ENCODE measurements around the gene CDC42BPA.

The CDC42BPA gene

GRCh38 chr1:226995365-226996332, 322.6 kb downstream of the CDC42BPA start:
- no peaks in the 10 kb centered on the region for H3K27me3 ChIP-seq (ENCODE audit: control insufficient read depth, insufficient read depth, low read length)
- no peaks in the 10 kb centered on the region; the same call in 1 of the 2 replicates for H3K36me3 ChIP-seq (ENCODE audit: control insufficient read depth, insufficient read depth, low read length)
- no CpG with 5 or more reads among the region's 13 CpGs for WGBS (ENCODE audit: insufficient coverage, insufficient read length)
- no peak overlapping the region for H3K27ac ChIP-seq (ENCODE audit: low read length)
- H3K4me3 ChIP-seq (ENCODE audit: low read length) = no peak overlapping the region
- DNase-seq (ENCODE audit: low read depth, low spot score) = no peak
- no peaks in the 10 kb centered on the region for H3K4me1 ChIP-seq (ENCODE audit: control insufficient read depth, insufficient read depth, low read length)
- no peaks in the 10 kb centered on the region for H3K9me3 ChIP-seq (ENCODE audit: control insufficient read depth, insufficient read depth, low read length)

DNA sequence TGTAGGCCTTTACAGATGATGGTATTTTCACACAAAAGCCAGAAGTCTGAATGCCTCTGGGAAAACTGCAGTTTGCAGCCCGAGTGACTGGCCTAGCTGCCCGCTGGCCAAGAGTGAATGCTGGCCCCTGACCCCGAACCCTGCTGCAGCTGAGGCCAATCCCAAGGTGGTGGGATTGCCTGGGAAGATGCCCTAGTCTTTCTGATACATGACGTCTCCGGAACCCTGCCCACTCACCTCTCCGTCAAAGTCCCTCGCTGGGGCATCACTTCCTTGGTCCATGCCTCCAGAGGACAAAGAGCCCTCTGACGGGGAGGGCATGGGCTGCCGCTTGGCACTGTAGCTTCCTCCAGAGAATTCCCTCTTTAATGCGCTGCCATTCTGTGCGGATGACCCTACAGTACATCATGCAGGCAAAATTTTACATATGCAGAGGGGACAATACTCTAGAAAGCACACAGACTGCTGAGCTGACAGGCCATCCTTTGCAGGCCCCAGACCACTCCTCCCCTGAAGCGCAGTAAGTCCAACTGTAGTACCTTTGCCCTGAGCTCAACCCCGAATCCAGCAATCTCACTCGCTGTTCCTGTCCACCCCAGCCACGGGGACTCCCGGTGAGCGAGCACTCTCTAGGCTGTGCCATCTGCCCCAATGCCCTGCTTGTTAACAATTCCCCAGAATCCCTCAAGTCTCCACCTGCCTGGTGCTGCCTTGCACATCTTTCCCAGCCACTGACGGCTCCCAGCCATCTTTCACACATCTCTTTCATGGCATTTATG, 323.5 kb downstream of the CDC42BPA start:
- H3K4me3 ChIP-seq (ENCODE audit: low read length) = no peak overlapping the region
- H3K9me3 ChIP-seq (ENCODE audit: control insufficient read depth, insufficient read depth, low read length) = no peaks in the 10 kb centered on the region
- H3K27me3 ChIP-seq (ENCODE audit: control insufficient read depth, insufficient read depth, low read length) = no peaks in the 10 kb centered on the region
- H3K27ac ChIP-seq (ENCODE audit: low read length) = no peak overlapping the region
- WGBS (ENCODE audit: insufficient coverage, insufficient read length) = no CpG with 5 or more reads among the region's 18 CpGs
- H3K36me3 ChIP-seq (ENCODE audit: control insufficient read depth, insufficient read depth, low read length) = no peaks in the 10 kb centered on the region; the same call in 1 of the 2 replicates
- H3K4me1 ChIP-seq (ENCODE audit: control insufficient read depth, insufficient read depth, low read length) = no peaks in the 10 kb centered on the region
- DNase-seq (ENCODE audit: low read depth, low spot score) = no peak

DNA sequence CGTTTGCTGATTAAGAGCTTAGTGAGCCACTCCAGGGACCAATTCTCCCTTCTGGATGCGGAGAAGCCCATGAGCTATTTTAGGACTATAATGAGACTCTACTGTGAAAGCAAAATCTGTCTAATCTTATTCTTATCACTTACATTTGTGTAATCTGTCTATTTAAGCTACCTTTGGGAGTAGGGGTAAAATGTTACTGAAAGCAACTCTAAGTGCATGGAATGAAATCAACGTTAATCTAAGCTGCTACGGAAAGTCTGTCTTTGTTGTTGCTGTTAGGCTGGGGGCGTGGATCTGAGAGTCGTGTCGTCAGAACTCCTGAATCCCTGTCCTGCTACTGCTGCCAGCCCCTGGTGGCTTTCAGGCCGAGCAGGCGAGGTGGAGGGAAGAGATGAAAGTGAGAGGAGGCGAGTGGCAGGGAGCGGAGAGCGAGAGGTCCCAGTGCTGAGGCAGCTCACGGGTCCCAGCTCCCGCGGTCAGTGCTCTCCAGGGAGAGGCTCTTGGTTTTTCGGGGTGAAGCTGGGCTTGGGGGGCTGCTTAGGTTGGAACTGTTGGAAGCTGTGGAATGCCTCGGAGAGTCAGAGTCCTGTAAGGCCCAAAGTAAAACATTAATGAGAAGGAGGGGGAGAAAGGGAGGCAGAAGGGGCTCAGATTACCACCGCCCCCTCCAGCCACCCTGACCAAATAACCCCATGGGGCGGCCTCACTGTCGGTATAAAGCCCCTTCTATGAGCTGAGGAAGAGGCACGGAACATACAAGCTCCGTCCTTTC, 324.3 kb downstream of the CDC42BPA start:
- Histone ChIP-seq H3K9me3 (ENCODE audit: control insufficient read depth, insufficient read depth, low read length) (no peaks in the 10 kb centered on the region), H3K4me1 (ENCODE audit: control insufficient read depth, insufficient read depth, low read length) (no peaks in the 10 kb centered on the region), H3K4me3 (ENCODE audit: low read length) (no peak overlapping the region), H3K27ac (ENCODE audit: low read length) (no peak overlapping the region), H3K27me3 (ENCODE audit: control insufficient read depth, insufficient read depth, low read length) (no peaks in the 10 kb centered on the region), H3K36me3 (ENCODE audit: control insufficient read depth, insufficient read depth, low read length) (no peaks in the 10 kb centered on the region; the same call in none of the 2 replicates)
- no peak for DNase-seq (ENCODE audit: low read depth, low spot score)
- WGBS (ENCODE audit: insufficient coverage, insufficient read length) = no CpG with 5 or more reads among the region's 22 CpGs

DNA sequence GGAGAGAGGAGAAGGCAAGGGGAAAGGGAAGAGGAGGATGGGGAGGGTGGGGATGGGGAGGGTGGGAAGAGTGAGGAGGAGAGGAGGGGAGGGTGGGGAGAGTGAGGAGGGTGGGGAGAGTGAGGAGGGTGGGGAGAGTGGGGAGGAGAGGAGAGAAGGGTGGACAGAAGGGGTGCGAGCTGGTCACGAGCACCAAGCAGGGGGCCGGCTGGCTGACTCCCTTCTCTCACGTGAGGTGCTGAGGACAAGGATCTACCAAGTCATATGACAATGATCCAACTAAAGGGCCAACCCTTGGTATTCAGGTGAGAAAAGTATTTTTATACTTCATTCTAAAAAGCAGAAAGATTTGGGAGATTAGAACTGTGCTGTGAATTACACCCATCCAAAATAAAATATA, 326.4 kb downstream of the CDC42BPA start:
- Histone ChIP-seq H3K36me3 (ENCODE audit: control insufficient read depth, insufficient read depth, low read length) (peaks cover 3% of the 10 kb centered on the region), H3K4me1 (ENCODE audit: control insufficient read depth, insufficient read depth, low read length) (no peaks in the 10 kb centered on the region), H3K4me3 (ENCODE audit: low read length) (no peak overlapping the region), H3K27me3 (ENCODE audit: control insufficient read depth, insufficient read depth, low read length) (no peaks in the 10 kb centered on the region), H3K9me3 (ENCODE audit: control insufficient read depth, insufficient read depth, low read length) (no peaks in the 10 kb centered on the region), H3K27ac (ENCODE audit: low read length) (no peak overlapping the region)
- no CpG with 5 or more reads among the region's 4 CpGs for WGBS (ENCODE audit: insufficient coverage, insufficient read length)
- DNase-seq (ENCODE audit: low read depth, low spot score) = no peak

DNA sequence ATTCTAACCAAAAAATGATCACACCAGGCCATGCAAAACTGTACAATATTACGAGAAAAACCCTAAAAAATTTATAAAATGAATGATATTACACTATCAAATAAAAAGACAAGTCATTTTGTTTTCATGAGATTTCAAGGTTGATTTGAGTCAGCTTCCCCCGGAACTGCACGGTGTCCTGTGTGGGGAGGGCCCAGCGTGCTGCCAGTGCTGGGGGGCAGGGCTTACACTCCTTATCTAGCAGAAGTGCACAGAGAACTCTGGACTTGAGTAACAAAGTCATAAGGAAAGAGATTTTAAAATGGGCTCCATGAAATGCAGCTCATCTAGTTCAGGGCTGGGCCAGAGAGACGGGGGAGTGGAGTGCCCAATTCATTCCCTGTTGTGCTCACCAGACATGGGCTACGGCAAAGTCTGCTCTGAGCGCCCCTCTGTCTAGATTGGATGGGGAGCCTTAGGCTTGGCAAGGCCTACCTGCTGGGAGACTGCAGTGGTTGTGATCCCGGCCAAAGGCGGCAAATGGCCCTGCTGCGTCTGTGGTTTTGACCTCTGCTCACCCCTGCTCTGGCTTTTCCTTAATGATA, 328.1 kb downstream of the CDC42BPA start:
- no peak overlapping the region for H3K27ac ChIP-seq (ENCODE audit: low read length)
- no peaks in the 10 kb centered on the region for H3K4me1 ChIP-seq (ENCODE audit: control insufficient read depth, insufficient read depth, low read length)
- no CpG with 5 or more reads among the region's 10 CpGs for WGBS (ENCODE audit: insufficient coverage, insufficient read length)
- no peaks in the 10 kb centered on the region for H3K9me3 ChIP-seq (ENCODE audit: control insufficient read depth, insufficient read depth, low read length)
- H3K36me3 ChIP-seq (ENCODE audit: control insufficient read depth, insufficient read depth, low read length) = peaks cover 5% of the 10 kb centered on the region
- no peaks in the 10 kb centered on the region for H3K27me3 ChIP-seq (ENCODE audit: control insufficient read depth, insufficient read depth, low read length)
- no peak overlapping the region for H3K4me3 ChIP-seq (ENCODE audit: low read length)
- no peak for DNase-seq (ENCODE audit: low read depth, low spot score)

GRCh38 chr1:226989085-226989920, 329.0 kb downstream of the CDC42BPA start:
- H3K27me3 ChIP-seq (ENCODE audit: control insufficient read depth, insufficient read depth, low read length) = no peaks in the 10 kb centered on the region
- H3K36me3 ChIP-seq (ENCODE audit: control insufficient read depth, insufficient read depth, low read length) = peaks cover 5% of the 10 kb centered on the region
- H3K4me3 ChIP-seq (ENCODE audit: low read length) = no peak overlapping the region
- H3K4me1 ChIP-seq (ENCODE audit: control insufficient read depth, insufficient read depth, low read length) = no peaks in the 10 kb centered on the region
- H3K27ac ChIP-seq (ENCODE audit: low read length) = no peak overlapping the region
- no peaks in the 10 kb centered on the region for H3K9me3 ChIP-seq (ENCODE audit: control insufficient read depth, insufficient read depth, low read length)
- no peak for DNase-seq (ENCODE audit: low read depth, low spot score)
- no CpG with 5 or more reads among the region's 12 CpGs for WGBS (ENCODE audit: insufficient coverage, insufficient read length)

DNA sequence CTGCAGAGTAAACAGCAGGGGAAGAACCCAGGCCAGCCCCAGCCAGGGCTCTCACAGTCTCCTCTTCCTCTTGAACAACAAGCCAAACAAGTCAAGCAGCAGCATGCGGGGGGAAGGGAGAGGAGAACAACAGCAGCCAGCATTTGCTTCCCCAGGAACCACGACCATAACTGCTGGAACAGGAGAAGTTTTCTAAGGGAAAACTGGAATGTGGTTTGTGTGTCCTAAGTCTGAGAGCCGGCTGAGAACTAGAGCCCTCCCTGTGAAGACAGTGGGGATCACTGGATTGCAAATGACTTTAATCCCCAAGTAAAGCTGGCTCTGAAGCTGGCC, 330.0 kb downstream of the CDC42BPA start:
- no peak overlapping the region for H3K27ac ChIP-seq (ENCODE audit: low read length)
- no peaks in the 10 kb centered on the region for H3K9me3 ChIP-seq (ENCODE audit: control insufficient read depth, insufficient read depth, low read length)
- H3K4me1 ChIP-seq (ENCODE audit: control insufficient read depth, insufficient read depth, low read length) = no peaks in the 10 kb centered on the region
- no CpG with 5 or more reads among the region's 3 CpGs for WGBS (ENCODE audit: insufficient coverage, insufficient read length)
- H3K4me3 ChIP-seq (ENCODE audit: low read length) = no peak overlapping the region
- DNase-seq (ENCODE audit: low read depth, low spot score) = no peak
- H3K36me3 ChIP-seq (ENCODE audit: control insufficient read depth, insufficient read depth, low read length) = peaks cover 7% of the 10 kb centered on the region
- H3K27me3 ChIP-seq (ENCODE audit: control insufficient read depth, insufficient read depth, low read length) = no peaks in the 10 kb centered on the region

GRCh38 chr1:226987623-226988333, 330.5 kb downstream of the CDC42BPA start:
- peaks cover 9% of the 10 kb centered on the region for H3K36me3 ChIP-seq (ENCODE audit: control insufficient read depth, insufficient read depth, low read length)
- no peak for DNase-seq (ENCODE audit: low read depth, low spot score)
- H3K4me3 ChIP-seq (ENCODE audit: low read length) = no peak overlapping the region
- H3K4me1 ChIP-seq (ENCODE audit: control insufficient read depth, insufficient read depth, low read length) = no peaks in the 10 kb centered on the region
- no peak overlapping the region for H3K27ac ChIP-seq (ENCODE audit: low read length)
- no peaks in the 10 kb centered on the region for H3K27me3 ChIP-seq (ENCODE audit: control insufficient read depth, insufficient read depth, low read length)
- WGBS (ENCODE audit: insufficient coverage, insufficient read length) = no CpG with 5 or more reads among the region's 16 CpGs
- H3K9me3 ChIP-seq (ENCODE audit: control insufficient read depth, insufficient read depth, low read length) = no peaks in the 10 kb centered on the region

DNA sequence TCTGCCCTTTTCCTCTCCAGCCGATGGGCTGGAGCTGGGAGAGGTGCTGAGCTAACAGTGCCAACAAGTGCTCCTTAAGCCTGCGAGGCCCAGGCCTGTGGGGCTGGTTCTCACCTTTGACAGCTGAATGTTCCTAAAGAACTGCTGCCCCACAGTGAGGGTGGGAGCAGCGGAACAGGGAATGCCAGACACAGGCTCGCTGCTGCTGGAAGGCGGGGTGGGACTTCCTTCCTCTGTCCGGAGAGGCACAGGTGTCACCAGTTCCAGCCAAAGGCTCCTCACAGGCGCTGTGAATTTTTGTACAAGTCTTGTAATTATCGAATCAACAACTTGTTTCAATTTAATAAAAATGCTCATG, 331.1 kb downstream of the CDC42BPA start:
- peaks cover 9% of the 10 kb centered on the region for H3K36me3 ChIP-seq (ENCODE audit: control insufficient read depth, insufficient read depth, low read length)
- no peak overlapping the region for H3K27ac ChIP-seq (ENCODE audit: low read length)
- H3K9me3 ChIP-seq (ENCODE audit: control insufficient read depth, insufficient read depth, low read length) = no peaks in the 10 kb centered on the region
- H3K4me3 ChIP-seq (ENCODE audit: low read length) = no peak overlapping the region
- no peaks in the 10 kb centered on the region for H3K4me1 ChIP-seq (ENCODE audit: control insufficient read depth, insufficient read depth, low read length)
- H3K27me3 ChIP-seq (ENCODE audit: control insufficient read depth, insufficient read depth, low read length) = no peaks in the 10 kb centered on the region
- WGBS (ENCODE audit: insufficient coverage, insufficient read length) = no CpG with 5 or more reads among the region's 8 CpGs
- no peak for DNase-seq (ENCODE audit: low read depth, low spot score)
